ENCODE data around the gene TDRKH. TPM values are rescaled to one million over a fixed set of nuclear protein-coding genes. Genes with fewer than 3 reads are reported as not detected.

Gene TDRKH, protein sequence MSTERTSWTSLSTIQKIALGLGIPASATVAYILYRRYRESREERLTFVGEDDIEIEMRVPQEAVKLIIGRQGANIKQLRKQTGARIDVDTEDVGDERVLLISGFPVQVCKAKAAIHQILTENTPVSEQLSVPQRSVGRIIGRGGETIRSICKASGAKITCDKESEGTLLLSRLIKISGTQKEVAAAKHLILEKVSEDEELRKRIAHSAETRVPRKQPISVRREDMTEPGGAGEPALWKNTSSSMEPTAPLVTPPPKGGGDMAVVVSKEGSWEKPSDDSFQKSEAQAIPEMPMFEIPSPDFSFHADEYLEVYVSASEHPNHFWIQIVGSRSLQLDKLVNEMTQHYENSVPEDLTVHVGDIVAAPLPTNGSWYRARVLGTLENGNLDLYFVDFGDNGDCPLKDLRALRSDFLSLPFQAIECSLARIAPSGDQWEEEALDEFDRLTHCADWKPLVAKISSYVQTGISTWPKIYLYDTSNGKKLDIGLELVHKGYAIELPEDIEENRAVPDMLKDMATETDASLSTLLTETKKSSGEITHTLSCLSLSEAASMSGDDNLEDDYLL
- 3.9 and 4.1 TPM in 2 replicates for total RNA-seq

DNA sequence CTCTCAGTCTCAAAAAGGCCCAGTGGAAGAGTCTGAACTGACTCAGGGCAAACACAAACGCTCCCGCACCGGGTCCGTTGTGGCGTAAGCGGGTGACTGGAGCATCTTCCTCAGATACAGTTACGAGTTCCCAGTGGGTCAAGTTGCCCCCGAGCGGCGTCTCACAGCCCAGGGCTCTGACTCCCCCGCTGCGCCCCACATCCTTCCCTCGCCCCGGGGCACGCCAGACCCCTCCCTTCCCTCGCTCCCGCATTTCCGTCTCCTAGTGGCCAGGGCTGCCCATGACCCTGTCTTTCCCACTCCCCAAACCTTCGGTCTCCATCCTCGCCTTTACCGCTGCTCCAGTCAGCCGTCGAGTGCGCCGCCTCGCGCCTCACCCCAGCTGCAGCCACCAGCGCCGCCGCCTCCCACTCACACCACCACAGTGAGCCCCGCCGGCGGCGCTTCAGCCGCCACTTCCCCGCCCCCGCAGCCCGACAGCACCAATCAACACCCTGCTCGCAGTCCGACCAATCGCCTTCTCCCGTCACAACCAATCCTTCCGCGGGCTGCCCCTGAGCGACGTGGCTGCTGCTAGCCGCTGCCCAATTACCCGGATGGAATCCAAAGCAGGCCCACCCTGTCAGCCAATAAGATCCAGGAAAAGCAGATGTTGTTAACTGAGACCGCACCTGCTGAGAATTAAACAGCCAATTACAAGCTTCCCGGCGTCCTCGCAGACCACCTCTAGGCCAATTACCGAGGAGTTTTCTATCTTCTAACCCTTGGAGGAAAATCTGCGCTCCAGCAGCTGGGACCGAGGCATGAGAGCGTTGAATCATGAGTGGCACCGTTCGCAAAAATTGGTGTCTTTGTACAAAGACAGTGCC is at the start of gene TDRKH:
TDRKH (minus strand) TSS at position 430 of the 869 bp plus-strand sequence. CDS start 7,478 bp downstream, outside the sequence.

DNA sequence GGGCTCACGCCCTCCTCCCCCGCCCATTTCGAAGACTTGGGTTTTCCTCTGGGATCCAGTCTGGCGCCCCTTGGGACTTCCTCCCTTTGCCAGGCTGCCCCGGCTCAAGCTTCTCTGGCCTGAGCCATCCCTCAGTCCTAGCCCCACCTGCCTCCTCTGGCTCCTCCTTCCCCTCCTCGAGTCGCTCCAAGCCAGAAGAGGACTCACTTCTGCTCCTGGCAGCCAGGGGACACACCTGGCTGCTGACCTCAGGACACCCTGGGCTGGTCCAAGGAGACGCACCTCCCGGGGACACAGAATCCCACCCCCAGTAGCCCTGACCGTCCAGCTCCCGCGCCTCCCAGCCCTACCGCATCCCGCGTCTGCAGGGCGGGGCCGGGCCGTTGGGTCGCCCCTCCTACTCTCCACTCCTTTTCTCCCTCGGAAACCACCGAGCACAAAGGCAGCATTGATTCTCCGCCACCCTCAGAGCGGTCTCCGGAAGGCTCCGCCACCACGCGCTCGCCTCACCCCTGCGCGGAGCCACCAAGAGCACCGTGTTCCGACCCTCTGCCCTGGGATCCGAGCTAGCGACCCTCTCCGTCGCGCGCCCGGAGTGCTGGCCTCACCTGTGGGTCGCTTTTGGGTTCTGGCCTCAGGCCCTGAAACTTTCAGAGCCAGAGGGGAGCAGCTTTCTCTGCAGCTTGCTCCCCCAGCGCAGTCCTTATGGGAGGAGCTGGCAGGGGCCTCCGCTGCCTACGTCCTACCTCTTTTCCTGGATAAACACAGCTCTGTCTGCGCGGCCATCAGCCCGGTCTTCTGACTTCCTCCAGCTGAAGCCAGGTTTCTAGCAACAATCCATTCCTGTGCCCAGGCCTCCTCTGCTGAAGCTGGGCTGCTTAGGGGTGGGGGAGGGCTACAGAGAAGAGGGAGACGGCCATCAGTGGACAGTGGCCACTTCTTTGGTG is 49.4 kb upstream of the TDRKH start, which contains the start of gene C2CD4D:
C2CD4D (minus strand) TSS at position 364 of the 947 bp plus-strand sequence. CDS start 831 bp downstream, outside the sequence.

DNA sequence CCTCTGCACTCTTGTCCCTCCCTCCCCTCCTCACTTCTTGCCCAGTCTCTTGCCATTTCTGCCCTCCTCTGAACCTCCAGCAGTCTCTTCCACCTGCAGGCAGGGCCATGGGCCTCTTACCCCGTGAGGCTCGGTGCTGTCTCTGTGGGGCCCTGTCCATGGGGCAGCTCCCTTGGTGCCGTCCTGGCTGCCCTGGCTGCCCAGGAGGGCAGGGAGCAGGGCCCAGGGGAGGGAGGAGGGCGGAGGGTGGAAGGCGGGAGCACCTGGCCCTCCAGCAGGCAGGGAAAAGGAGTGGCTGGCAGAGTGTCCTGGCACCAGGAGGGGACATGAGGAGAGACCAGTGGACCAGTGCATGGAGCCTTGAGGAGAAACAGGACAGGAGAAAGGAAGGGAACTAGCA is 41.3 kb upstream of the TDRKH start, which contains the start of gene RORC:
RORC (minus strand) TSS at position 198 of the 400 bp plus-strand sequence; CDS start at position 160, 38 bp downstream.

DNA sequence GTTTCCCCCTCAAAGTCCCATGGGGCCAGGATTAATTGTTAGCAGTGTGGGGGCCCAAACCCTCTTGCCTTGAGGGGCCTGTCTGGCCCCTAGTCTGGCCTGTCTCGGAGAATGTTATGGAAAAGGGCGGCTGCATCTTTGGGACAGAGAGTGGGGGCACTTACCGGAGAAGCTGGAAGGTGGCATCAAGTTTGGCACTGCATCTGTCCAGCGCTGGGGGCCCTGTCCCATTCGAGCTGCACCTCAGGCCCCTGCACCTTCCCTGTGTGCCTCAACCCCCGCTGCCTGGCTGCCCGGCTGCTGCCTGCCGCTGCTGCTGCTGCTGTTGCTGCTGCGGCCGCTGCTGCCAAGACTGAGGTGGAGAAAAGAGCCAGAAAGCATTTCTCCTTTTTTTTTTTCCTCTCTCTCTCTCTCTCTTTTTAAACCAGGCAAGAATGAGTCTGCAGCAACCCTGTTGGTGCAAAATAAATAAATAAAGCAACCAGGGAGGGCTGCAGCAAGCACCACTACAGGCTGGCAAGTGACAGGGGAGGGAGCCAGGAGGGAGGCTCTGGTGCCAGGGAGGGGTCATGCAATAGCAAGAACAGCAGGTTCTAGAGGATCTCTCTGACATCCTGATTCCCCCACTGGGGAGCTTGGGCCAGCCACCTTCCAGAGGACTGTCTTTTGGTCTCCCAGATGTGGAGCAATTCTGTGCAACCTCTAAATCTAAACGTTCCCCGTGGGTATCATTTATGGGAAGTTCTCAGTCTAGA is 14.9 kb upstream of the TDRKH start, which contains the start of gene LINGO4:
LINGO4 (minus strand) TSS at position 354 of the 755 bp plus-strand sequence. CDS start 2,715 bp downstream, outside the sequence.

DNA sequence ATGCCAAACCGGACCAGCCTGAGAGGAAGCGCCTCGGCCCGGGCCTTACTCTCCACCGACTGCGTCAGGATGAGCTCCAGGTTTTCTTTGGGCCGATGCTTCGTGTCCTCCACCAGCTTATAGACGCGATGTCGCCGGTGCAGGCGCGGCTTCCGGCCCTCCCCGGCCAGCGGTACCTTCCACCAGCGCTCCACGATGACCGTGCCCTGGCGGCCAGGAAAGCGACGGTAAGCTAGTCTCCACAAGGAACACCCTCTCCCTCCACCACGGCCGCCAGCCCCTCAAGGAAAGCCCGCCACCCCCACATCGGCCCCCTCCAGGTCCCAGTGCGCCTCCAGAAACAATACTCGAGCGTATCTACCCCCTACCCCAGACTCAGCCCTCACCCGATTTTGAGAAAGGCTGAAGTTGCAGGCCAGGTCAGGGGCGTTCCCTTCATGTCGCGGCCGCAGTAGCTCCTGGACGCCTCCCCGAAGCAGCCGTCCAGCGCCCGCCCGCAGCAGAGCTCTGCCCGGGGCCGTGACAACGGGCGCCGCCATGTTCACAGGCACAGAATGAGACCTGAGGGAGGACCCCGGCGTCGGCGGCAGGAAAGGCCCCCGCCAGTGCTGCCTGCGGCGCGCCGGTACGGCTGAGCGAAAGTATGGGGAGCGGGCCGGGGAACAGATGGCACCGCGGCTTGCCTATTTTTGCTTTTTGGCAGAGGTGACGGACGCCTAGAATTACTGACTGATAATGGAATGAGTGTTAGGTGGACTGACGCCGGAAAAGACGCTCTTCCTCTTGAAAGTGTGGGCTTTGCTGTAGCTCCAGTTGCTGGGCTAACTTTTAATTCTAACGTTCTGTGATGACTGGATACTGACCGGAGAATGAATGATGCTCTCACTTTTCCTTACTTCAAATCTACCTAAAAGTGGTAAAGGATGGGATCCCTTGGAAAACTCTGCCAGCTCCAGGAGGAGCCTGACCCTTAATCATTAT is 27.1 kb downstream of the TDRKH start, which contains the start of gene MRPL9:
MRPL9 (minus strand) TSS at position 556 of the 981 bp plus-strand sequence; CDS start at position 539, 17 bp downstream.

Small RNAs within 50 kb of the gene (small RNA-seq; reads per million reads assigned to genes)
- gene RNU6-662P, result not detected

Other genes starting within 250 kb of the TDRKH start
- 17.9 and 18.6 TPM in 2 replicates for gene SNX27, start 178.4 kb downstream of the TDRKH start, total RNA-seq
- gene CELF3, start 73.7 kb downstream of the TDRKH start, total RNA-seq, result not detected in 2 replicates
- not detected in 2 replicates for gene RIIAD1, start 69.0 kb downstream of the TDRKH start, total RNA-seq
- gene MRPL9, start 27.0 kb downstream of the TDRKH start, total RNA-seq, result 105 and 108 TPM in 2 replicates
- gene LINGO4, start 14.9 kb upstream of the TDRKH start, total RNA-seq, result not detected in 2 replicates
- gene RORC, start 41.3 kb upstream of the TDRKH start, total RNA-seq, result not detected in 2 replicates
- gene C2CD4D, start 49.3 kb upstream of the TDRKH start, total RNA-seq, result under 0.01 TPM in 1 of 2 replicates, not detected in the other
- gene THEM5, start 63.2 kb upstream of the TDRKH start, total RNA-seq, result not detected in 2 replicates
- gene THEM4, start 119.0 kb upstream of the TDRKH start, total RNA-seq, result 14.4 and 22.3 TPM in 2 replicates
- 120 and 122 TPM in 2 replicates for gene S100A10, start 203.4 kb upstream of the TDRKH start, total RNA-seq
- 108 and 113 TPM in 2 replicates for gene S100A11, start 246.5 kb upstream of the TDRKH start, total RNA-seq